ENCODE results near the gene PRKN. TPM values are rescaled to one million over a fixed set of nuclear protein-coding genes. Genes with fewer than 3 reads are reported as not detected.
"Not testable (repeated sequence)": the region's sequence is repeated elsewhere in the genome, so short reads cannot be mapped to it uniquely, and the experiment has no call there.

Gene PRKN
- total RNA-seq, 1 experiment from 2014 or later = 0.95 TPM

- in situ Hi-C loops (cut with HindIII; ENCODE audit: low pct_unique_long_range_greater_than_20kb, low sequenced_read_pairs) = no loop called here
- DNase-seq (ENCODE audit: low read depth, low spot score) = no peak
These were observed 42.0 kb downstream of the PRKN start for GRCh38 chr6:162685586-162685985.

- DNase-seq (ENCODE audit: low read depth, low spot score) = no peak
- in situ Hi-C loops (cut with HindIII; ENCODE audit: low pct_unique_long_range_greater_than_20kb, low sequenced_read_pairs) = no loop called here
These were observed 42.6 kb downstream of the PRKN start for GRCh38 chr6:162684961-162685360.

DNA sequence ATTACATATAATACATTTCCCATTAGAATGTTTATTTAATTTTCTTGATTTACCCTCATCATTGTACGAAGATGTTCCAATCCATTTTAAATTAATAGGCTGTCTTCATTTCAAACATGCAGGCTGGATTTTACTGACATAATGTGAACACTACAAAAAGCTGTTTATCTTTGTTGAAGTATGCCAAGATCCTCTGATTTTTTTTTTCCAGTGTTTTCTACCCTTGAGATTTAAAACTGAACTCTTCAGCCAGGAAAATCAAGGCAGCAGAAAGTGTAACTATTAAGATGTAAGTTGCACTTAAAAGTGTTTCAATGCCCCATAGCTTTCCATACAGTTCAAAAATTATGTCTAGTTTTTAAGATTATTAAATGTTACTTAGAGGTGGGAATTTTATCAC is 43.5 kb downstream of the PRKN start:
- in situ Hi-C loops (cut with HindIII; ENCODE audit: low pct_unique_long_range_greater_than_20kb, low sequenced_read_pairs) = no loop called here

DNA sequence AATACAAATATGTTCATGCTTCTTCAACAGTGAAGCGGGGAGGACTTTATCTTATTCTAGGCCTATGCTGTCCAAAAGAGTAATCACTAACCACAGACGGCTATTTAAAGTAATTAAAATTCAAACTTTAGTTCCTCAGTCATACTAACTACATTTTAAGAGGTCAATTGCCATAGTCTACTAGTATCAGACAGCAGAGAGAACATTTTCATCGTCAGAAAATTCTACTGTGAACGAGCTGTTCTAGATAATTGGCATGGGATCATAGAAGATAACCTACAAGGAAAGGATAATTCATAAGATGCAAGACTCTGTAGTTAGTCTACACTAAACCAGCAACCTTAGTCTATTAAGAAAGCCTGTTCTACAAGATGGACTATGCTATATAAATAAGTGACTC is 44.4 kb downstream of the PRKN start:
- no peak for DNase-seq (ENCODE audit: low read depth, low spot score)
- in situ Hi-C loops (cut with HindIII; ENCODE audit: low pct_unique_long_range_greater_than_20kb, low sequenced_read_pairs) = no loop called here

More for the DNA sequence above, 43.5 kb downstream of the PRKN start:
- DNase-seq (ENCODE audit: low read depth, low spot score) = no peak

- no peak for DNase-seq (ENCODE audit: low read depth, low spot score)
- in situ Hi-C loops (cut with HindIII; ENCODE audit: low pct_unique_long_range_greater_than_20kb, low sequenced_read_pairs) = no loop called here
These were observed 46.1 kb downstream of the PRKN start for GRCh38 chr6:162681447-162681846.

DNA sequence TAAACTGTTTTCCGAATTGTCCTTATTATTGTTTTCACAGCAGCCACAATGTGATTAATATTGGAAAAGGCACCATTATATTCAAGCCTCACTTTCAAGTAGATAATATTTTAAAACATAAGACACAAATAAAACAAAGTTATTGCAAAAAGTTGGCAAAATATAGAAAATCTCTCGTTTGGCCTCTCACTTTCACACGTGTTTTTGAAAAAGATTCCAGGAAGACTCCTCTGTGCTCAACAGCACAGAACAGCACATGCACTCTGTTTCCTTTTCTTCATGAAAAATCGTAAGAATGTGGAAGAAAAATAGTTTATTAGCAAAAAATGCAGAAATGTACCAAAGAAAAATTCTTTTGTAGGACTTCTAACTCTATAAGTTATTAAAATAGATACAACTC is 46.7 kb downstream of the PRKN start:
- no peak for DNase-seq (ENCODE audit: low read depth, low spot score)
- in situ Hi-C loops (cut with HindIII; ENCODE audit: low pct_unique_long_range_greater_than_20kb, low sequenced_read_pairs) = no loop called here

GRCh38 chr6:162680367-162680766 is 47.2 kb downstream of the PRKN start:
- DNase-seq (ENCODE audit: low read depth, low spot score) = no peak
- in situ Hi-C loops (cut with HindIII; ENCODE audit: low pct_unique_long_range_greater_than_20kb, low sequenced_read_pairs) = no loop called here

DNA sequence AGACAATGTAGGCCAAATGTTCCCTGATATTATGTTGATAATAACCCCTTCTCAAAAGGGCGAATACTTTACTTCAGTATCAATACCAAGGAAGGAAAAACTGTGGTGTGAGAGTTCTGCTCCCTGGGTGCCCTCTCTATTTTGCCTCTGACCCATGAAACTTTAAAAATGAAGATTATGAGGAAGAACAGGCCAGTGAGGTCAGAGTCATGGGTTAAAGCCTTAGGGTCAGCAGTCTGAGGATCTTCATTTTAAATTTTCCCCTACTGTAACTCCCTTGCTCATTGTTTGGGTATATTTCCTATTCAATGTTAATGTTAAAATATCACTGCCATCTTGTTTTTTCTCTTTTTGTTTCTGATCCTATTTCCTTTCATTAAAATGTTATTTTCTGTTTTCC is 47.9 kb downstream of the PRKN start:
- in situ Hi-C loops (cut with HindIII; ENCODE audit: low pct_unique_long_range_greater_than_20kb, low sequenced_read_pairs) = no loop called here
- DNase-seq (ENCODE audit: low read depth, low spot score) = no peak

GRCh38 chr6:162678896-162679295 is 48.7 kb downstream of the PRKN start:
- DNase-seq (ENCODE audit: low read depth, low spot score); in situ Hi-C loops (cut with HindIII; ENCODE audit: low pct_unique_long_range_greater_than_20kb, low sequenced_read_pairs): not testable (repeated sequence)

GRCh38 chr6:162675503-162675902 is 52.1 kb downstream of the PRKN start:
- in situ Hi-C loops (cut with HindIII; ENCODE audit: low pct_unique_long_range_greater_than_20kb, low sequenced_read_pairs) = no loop called here
- no peak for DNase-seq (ENCODE audit: low read depth, low spot score)

GRCh38 chr6:162674452-162674851 is 53.1 kb downstream of the PRKN start:
- in situ Hi-C loops (cut with HindIII; ENCODE audit: low pct_unique_long_range_greater_than_20kb, low sequenced_read_pairs) = no loop called here
- no peak for DNase-seq (ENCODE audit: low read depth, low spot score)

DNA sequence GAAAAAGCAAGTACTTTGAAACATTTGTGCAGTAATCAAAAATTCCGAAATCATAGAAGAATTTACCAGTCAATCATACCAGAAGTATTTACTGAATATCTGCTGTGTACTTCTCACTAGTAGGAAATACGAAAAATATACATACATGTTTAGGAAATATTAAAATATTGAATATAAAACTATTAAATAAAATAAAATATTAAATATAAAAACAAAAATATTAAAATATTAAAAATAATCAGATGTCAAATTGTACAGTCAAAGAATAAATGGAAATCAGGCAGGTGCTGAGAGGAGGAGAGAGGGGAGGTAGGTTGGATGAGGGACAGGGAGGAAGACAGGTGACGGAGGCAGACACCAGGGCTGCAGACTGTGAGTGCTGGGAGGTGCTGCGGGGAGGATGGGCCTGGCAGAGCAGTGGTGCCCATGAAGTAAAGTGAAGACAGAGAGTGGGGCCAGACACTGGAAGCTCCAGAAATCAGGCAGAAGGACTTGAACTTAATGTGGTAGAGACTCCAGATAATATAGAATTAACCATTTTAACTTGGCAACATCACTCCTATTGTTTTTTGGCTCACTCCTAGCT is 55.9 kb downstream of the PRKN start:
- in situ Hi-C loops (cut with HindIII; ENCODE audit: low pct_unique_long_range_greater_than_20kb, low sequenced_read_pairs) = no loop called here
- no peak for DNase-seq (ENCODE audit: low read depth, low spot score)

DNA sequence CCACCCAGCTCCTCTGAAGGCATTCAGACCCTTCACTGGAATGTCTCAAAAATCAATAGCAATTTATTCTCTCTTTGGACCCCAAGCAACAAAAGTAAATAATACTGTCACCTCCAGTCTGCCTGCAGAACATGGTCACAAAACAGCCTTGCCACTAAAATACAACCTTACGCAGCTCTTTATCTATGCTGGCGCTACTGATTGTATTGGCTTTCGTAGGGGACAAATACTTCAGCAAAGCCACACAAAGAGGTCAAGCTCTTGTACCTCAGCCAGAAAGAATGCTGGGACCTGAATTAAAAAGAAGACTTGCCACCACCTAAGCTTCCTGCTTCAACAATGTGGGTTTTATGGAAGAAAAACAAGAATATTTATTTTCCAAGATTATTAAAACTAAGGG is 57.2 kb downstream of the PRKN start:
- no peak for DNase-seq (ENCODE audit: low read depth, low spot score)
- in situ Hi-C loops (cut with HindIII; ENCODE audit: low pct_unique_long_range_greater_than_20kb, low sequenced_read_pairs) = no loop called here

DNA sequence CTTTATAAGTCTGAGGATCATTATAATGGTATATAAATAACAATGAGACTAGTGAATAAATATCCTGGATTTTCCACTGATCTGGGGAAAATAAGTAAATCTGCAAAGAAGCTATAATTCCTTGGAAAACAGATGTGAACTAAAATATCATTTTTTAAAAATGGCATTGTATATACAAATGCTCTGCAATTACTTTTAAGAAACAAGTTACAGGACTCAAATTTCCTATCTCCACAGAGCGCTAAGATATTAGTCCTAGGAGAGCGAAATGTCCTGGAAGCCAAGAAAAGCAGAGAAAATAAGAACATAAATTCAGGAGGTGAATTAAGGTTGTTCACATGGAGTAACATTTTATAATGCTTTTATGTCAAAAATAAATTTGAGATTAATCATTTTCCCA is 61.3 kb downstream of the PRKN start:
- in situ Hi-C loops (cut with HindIII; ENCODE audit: low pct_unique_long_range_greater_than_20kb, low sequenced_read_pairs) = no loop called here
- DNase-seq (ENCODE audit: low read depth, low spot score) = no peak

GRCh38 chr6:162653808-162654207 is 73.8 kb downstream of the PRKN start:
- DNase-seq (ENCODE audit: low read depth, low spot score) = no peak
- in situ Hi-C loops (cut with HindIII; ENCODE audit: low pct_unique_long_range_greater_than_20kb, low sequenced_read_pairs) = no loop called here

DNA sequence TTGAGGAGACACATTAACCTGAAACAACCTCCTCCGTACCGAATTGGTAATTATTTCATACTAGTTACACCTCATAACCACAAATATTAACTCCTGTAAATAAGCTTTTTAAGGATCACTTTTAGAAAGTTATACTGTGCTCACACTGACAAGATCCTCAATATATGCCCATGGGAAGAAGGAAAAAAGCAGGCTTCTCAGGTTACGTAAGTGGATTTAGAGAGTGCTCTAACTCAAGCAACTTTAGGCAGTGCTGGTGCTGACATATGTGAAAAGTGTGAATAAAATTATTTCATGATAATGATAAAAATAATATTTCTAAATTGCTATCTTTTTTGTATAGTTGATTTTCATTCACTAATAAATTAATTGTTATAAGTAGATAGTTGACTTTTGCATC is 76.1 kb downstream of the PRKN start:
- DNase-seq (ENCODE audit: low read depth, low spot score) = no peak
- in situ Hi-C loops (cut with HindIII; ENCODE audit: low pct_unique_long_range_greater_than_20kb, low sequenced_read_pairs) = no loop called here

- in situ Hi-C loops (cut with HindIII; ENCODE audit: low pct_unique_long_range_greater_than_20kb, low sequenced_read_pairs) = no loop called here
- no peak for DNase-seq (ENCODE audit: low read depth, low spot score)
These were observed 78.3 kb downstream of the PRKN start for GRCh38 chr6:162649271-162649670.

DNA sequence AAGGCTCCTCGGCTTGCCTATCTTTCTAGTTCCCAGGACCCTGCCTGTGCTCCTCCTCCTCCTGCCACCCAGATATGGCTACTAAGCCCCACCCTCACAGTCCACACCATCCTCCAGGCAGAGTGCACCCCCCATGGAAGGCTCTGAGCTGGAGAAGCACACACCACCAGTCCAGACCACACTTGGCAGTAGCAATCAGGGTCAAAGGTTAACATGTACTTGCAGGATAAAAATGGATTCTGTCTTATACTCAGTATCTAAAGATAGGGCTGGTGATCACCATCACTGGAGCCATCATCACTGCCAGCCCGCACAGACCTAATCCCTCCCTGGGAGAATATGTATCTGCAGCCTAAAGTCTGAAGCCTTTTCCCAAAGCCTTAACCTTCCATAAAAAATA is 83.4 kb downstream of the PRKN start:
- DNase-seq (ENCODE audit: low read depth, low spot score) = no peak
- in situ Hi-C loops (cut with HindIII; ENCODE audit: low pct_unique_long_range_greater_than_20kb, low sequenced_read_pairs) = no loop called here

DNA sequence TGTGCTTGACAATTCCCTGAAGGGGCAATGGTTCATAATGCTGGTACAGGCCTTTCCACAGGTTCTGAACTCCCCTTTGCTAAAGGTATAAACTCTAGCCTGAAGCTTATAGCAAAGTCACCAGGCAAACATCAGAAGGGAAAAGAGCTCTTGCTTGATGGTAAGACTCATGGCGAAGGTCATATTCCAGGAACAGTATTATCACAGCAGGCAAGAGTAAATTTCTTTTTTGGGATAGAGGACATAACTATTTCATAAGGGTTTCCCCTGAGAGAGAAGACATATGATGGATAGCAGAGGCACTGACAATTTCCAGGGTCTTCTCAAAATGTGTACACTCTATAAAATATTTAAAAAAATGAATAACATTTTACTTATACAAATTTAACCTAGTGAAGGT is 86.8 kb downstream of the PRKN start:
- no peak for DNase-seq (ENCODE audit: low read depth, low spot score)
- in situ Hi-C loops (cut with HindIII; ENCODE audit: low pct_unique_long_range_greater_than_20kb, low sequenced_read_pairs) = no loop called here

- in situ Hi-C loops (cut with HindIII; ENCODE audit: low pct_unique_long_range_greater_than_20kb, low sequenced_read_pairs) = no loop called here
These were observed 87.6 kb downstream of the PRKN start for GRCh38 chr6:162639951-162640350.

More at GRCh38 chr6:162639951-162640350, 87.6 kb downstream of the PRKN start:
- DNase-seq (ENCODE audit: low read depth, low spot score) = no peak
